Astrocyte (in vitro differentiated cells and primary cell): ENCODE results near the gene POU2F1.

Source experiments
- CTCF ChIP-seq: IDR thresholded peaks from 2 replicates; pipeline ENCODE4 v1.5.1; 2011; ENCODE audit warnings: low read depth, mild to moderate bottlenecking, inconsistent platforms, low read length, moderate library complexity; ENCODE audit not compliant: insufficient read depth
- EZH2 ChIP-seq: IDR thresholded peaks from 2 replicates; pipeline ENCODE4 v1.6.1; 2012; ENCODE audit warnings: mild to moderate bottlenecking, low read length, inconsistent platforms; ENCODE audit not compliant: insufficient read depth

GRCh38 chr1:167248707-167249642, 28.3 kb downstream of the POU2F1 start:
- TF ChIP-seq CTCF (no peak), EZH2 (no peak)
